Measurements from ENCODE around the gene IQCB1. TPM values are rescaled to one million over a fixed set of nuclear protein-coding genes. Genes with fewer than 3 reads are reported as not detected.

Gene IQCB1
- polyA plus RNA-seq, 1 donor (not counting 4 experiments of a cell fraction or from before 2014, with no cell fraction given), result 14.7 TPM

DNA sequence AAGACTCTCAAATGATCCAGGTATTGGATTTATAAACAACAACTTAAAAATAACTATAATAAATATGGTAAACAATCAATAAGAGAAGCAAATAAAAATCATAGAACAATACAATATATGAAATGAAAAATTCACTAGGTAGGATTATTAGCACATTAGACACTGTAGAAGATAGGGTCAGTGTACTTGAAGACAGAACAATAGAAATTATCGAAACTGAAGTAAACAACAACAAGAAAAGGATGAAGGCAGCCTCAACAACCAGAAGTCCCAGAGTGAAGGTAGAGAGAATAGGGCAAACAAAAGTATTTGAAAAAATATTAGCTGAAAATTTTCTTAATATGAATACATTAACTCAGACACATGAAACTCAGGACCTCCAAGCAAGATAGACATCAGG lies 11.9 kb downstream of the IQCB1 start:
- Histone ChIP-seq H3K4me3 (ENCODE audit: control insufficient read depth in 2 of 3, extremely low read depth in 1 of 3, insufficient read depth in 2 of 3, low read depth in 1 of 3, low read length in 3 of 3) (no peak overlapping the region), H3K4me1 (ENCODE audit: control insufficient read depth, extremely low read depth, insufficient read depth, low read length) (no peaks in the 10 kb centered on the region), H2AFZ (ENCODE audit: control insufficient read depth, low read length) (no peak overlapping the region), H3K27ac (ENCODE audit: control insufficient read depth, insufficient read depth, low read length) (no peak overlapping the region), H4K20me1 (ENCODE audit: control insufficient read depth, extremely low read depth, insufficient read depth, low read length) (no peaks in the 10 kb centered on the region), H3K9me1 (ENCODE audit: control insufficient read depth, extremely low read depth, insufficient read depth, low read length) (no peaks in the 10 kb centered on the region), H3K27me3 (ENCODE audit: control insufficient read depth, extremely low read depth, insufficient read depth, low read length) (no peaks in the 10 kb centered on the region), H3K36me3 (ENCODE audit: control insufficient read depth in 2 of 2, extremely low read depth in 1 of 2, insufficient read depth in 2 of 2, low read length in 2 of 2) (peaks cover 8 to 13% of the 10 kb centered on the region in 2 experiments), H3K79me2 (ENCODE audit: control insufficient read depth, insufficient read depth, low read length) (no peaks in the 10 kb centered on the region), H3K4me2 (ENCODE audit: control insufficient read depth, extremely low read depth, insufficient read depth, low read depth, low read length) (no peak overlapping the region), H3K9ac (ENCODE audit: control insufficient read depth, extremely low read depth, insufficient read depth, low read length) (no peak overlapping the region), H3K9me3 (ENCODE audit: control insufficient read depth, low read depth, low read length) (no peaks in the 10 kb centered on the region)
- dilution Hi-C loops (cut with MboI; ENCODE audit: extremely low pct_ligation_motif_present, low sequenced_read_pairs), result no loop called here
- no peak for FAIRE-seq
- no peak for TF ChIP-seq EZH2 (IDR thresholded peaks at IDR 0.05; ENCODE audit: low read length)
- TF ChIP-seq, protein P1, sequence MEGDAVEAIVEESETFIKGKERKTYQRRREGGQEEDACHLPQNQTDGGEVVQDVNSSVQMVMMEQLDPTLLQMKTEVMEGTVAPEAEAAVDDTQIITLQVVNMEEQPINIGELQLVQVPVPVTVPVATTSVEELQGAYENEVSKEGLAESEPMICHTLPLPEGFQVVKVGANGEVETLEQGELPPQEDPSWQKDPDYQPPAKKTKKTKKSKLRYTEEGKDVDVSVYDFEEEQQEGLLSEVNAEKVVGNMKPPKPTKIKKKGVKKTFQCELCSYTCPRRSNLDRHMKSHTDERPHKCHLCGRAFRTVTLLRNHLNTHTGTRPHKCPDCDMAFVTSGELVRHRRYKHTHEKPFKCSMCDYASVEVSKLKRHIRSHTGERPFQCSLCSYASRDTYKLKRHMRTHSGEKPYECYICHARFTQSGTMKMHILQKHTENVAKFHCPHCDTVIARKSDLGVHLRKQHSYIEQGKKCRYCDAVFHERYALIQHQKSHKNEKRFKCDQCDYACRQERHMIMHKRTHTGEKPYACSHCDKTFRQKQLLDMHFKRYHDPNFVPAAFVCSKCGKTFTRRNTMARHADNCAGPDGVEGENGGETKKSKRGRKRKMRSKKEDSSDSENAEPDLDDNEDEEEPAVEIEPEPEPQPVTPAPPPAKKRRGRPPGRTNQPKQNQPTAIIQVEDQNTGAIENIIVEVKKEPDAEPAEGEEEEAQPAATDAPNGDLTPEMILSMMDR (optimal IDR thresholded peaks at IDR 0.05 in 1 of 3, IDR thresholded peaks at IDR 0.05 in 1 of 3, conservative IDR thresholded peaks at IDR 0.05 in 1 of 3; ENCODE audit: extremely low read depth in 1 of 3, insufficient read depth in 2 of 3, low read length in 3 of 3), result no peak
- no peak for DNase-seq (ENCODE audit: low read depth, low spot score)

DNA sequence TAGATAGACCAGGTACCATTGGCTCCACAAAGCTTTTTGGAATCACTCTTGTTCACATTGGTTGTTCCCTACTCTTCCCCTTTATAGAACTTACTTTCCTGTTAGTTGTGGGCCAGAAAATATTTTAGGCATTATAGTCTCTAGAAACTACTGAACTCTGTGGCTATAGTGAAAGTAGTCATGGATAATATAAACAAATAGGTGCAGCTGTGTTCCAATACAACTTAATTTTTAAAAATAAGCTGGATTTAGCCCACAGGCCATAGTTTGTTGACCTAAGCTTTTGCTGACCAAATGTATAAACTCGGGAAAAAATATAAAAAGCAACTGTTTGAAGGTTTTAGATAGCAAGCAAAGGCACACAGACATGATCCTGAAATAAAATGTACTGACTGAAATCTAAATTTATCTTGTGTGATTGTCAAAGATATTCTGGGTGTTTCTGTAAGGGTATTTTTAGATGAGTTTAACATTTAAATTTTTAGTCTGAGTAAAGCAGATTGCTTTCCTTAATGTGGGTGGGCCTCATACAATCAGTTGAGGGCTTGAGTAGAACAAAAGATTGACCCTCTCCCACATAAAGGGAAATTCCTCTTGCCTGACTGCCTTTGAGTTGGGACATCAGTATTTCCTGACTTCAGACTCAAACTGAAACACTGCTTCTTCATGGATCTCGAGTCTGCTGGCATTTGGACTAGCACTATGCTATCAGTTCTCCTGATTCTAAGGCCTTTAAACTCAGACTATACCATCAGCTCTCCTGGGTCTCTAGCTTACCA lies 13.2 kb downstream of the IQCB1 start:
- Histone ChIP-seq H3K27ac (ENCODE audit: control insufficient read depth, insufficient read depth, low read length) (no peak overlapping the region), H3K27me3 (ENCODE audit: control insufficient read depth, extremely low read depth, insufficient read depth, low read length) (no peaks in the 10 kb centered on the region), H3K9me1 (ENCODE audit: control insufficient read depth, extremely low read depth, insufficient read depth, low read length) (no peaks in the 10 kb centered on the region), H3K4me1 (ENCODE audit: control insufficient read depth, extremely low read depth, insufficient read depth, low read length) (no peaks in the 10 kb centered on the region), H3K36me3 (ENCODE audit: control insufficient read depth in 2 of 2, extremely low read depth in 1 of 2, insufficient read depth in 2 of 2, low read length in 2 of 2) (peaks cover 11 to 17% of the 10 kb centered on the region in 2 experiments), H3K79me2 (ENCODE audit: control insufficient read depth, insufficient read depth, low read length) (no peaks in the 10 kb centered on the region), H3K4me3 (ENCODE audit: control insufficient read depth in 2 of 3, extremely low read depth in 1 of 3, insufficient read depth in 2 of 3, low read depth in 1 of 3, low read length in 3 of 3) (no peak overlapping the region), H4K20me1 (ENCODE audit: control insufficient read depth, extremely low read depth, insufficient read depth, low read length) (no peaks in the 10 kb centered on the region), H2AFZ (ENCODE audit: control insufficient read depth, low read length) (no peak overlapping the region), H3K9ac (ENCODE audit: control insufficient read depth, extremely low read depth, insufficient read depth, low read length) (no peak overlapping the region), H3K4me2 (ENCODE audit: control insufficient read depth, extremely low read depth, insufficient read depth, low read depth, low read length) (no peak overlapping the region), H3K9me3 (ENCODE audit: control insufficient read depth, low read depth, low read length) (no peaks in the 10 kb centered on the region)
- no peak for DNase-seq (ENCODE audit: low read depth, low spot score)
- FAIRE-seq, result no peak
- dilution Hi-C loops (cut with MboI; ENCODE audit: extremely low pct_ligation_motif_present, low sequenced_read_pairs), result no loop called here
- TF ChIP-seq, protein P1 (optimal IDR thresholded peaks at IDR 0.05 in 1 of 3, IDR thresholded peaks at IDR 0.05 in 1 of 3, conservative IDR thresholded peaks at IDR 0.05 in 1 of 3; ENCODE audit: extremely low read depth in 1 of 3, insufficient read depth in 2 of 3, low read length in 3 of 3), result no peak
- no peak for TF ChIP-seq EZH2 (IDR thresholded peaks at IDR 0.05; ENCODE audit: low read length)

Data from keratinocyte (primary cell).